Urinary bladder (tissue), 4 donors: ENCODE measurements around the gene ANXA8L1. TPM values are rescaled to one million over a fixed set of nuclear protein-coding genes. Genes with fewer than 3 reads are reported as not detected.
"Not testable (repeated sequence)": the region's sequence is repeated elsewhere in the genome, so short reads cannot be mapped to it uniquely, and the experiment has no call there.

Source experiments
- DNase-seq: peaks from one replicate; pipeline ENCODE4 v3.0.0-alpha.2; 2015; ENCODE audit errors: extremely low spot score
- H3K27ac ChIP-seq: one replicate; pipeline ENCODE4 v1.5.1; 2013; ENCODE audit warnings: low read depth, mild to moderate bottlenecking, moderate library complexity
- H3K36me3 ChIP-seq: one replicate; pipeline ENCODE4 v1.6.1; 2013; ENCODE audit warnings: mild to moderate bottlenecking, moderate library complexity; ENCODE audit not compliant: insufficient read depth
- H3K4me1 ChIP-seq: one replicate; pipeline ENCODE4 v1.6.1; 2013; ENCODE audit warnings: mild to moderate bottlenecking, moderate library complexity; ENCODE audit not compliant: insufficient read depth
- H3K4me3 ChIP-seq: one replicate; pipeline ENCODE4 v1.5.1; 2013; ENCODE audit warnings: low read depth, low read length
- WGBS: extraction: QIAGEN DNeasy Blood & Tissue Kit; methylation state at CpG from one replicate; pipeline ENCODE4 v1.1.7; 2013; 5-methylcytosine and 5-hydroxymethylcytosine counted together
- polyA plus RNA-seq: library from polyadenylated mRNA; stranded (reverse); fragments of 200-250 nt; gene quantifications from one replicate; pipeline ENCODE4 v1.2.3, GENCODE V29; 2013
- total RNA-seq: library from RNA; depleted of rRNA; stranded (reverse); fragments of >200 nt; gene quantifications from one replicate; pipeline ENCODE4 v1.2.3, GENCODE V29; 2014
- donor health status: healthy with polysubstance abuse.
- donor health status: healthy.

The ANXA8L1 gene
- total and polyA plus RNA-seq, 2 donors: 9.1 to 12.0 TPM

GRCh38 chr10:46419570-46420379, 44.2 kb downstream of the ANXA8L1 start:
- DNase-seq, H3K36me3 ChIP-seq, H3K4me3 ChIP-seq, H3K4me1 ChIP-seq, H3K27ac ChIP-seq: not testable (repeated sequence)
- 21% methylated on average over 4 of the region's 13 CpGs for WGBS

GRCh38 chr10:46423550-46423949, 48.0 kb downstream of the ANXA8L1 start:
- no CpG with 5 or more reads among the region's 2 CpGs for WGBS
- H3K4me1 ChIP-seq, H3K27ac ChIP-seq: not testable (repeated sequence)

GRCh38 chr10:46440942-46441341, 65.4 kb downstream of the ANXA8L1 start:
- not testable (repeated sequence) for DNase-seq, H3K4me3 ChIP-seq, H3K4me1 ChIP-seq, H3K27ac ChIP-seq, H3K36me3 ChIP-seq
- no CpG with 5 or more reads among the region's 4 CpGs for WGBS

More at GRCh38 chr10:46423550-46423949, 48.0 kb downstream of the ANXA8L1 start:
- not testable (repeated sequence) for H3K36me3 ChIP-seq, H3K4me3 ChIP-seq, DNase-seq

Other genes with a start within 250 kb of the ANXA8L1 start
- not detected for gene ANTXRL, start 88.8 kb upstream of the ANXA8L1 start, total RNA-seq
- gene ANTXRL, start 88.8 kb upstream of the ANXA8L1 start, polyA plus RNA-seq: 0.44 TPM
- gene NPY4R, start 90.2 kb downstream of the ANXA8L1 start, total RNA-seq: 0.16 TPM
- gene NPY4R, start 90.2 kb downstream of the ANXA8L1 start, polyA plus RNA-seq: not detected
- gene GPRIN2, start 180.9 kb downstream of the ANXA8L1 start, total RNA-seq: 1.2 TPM
- gene GPRIN2, start 180.9 kb downstream of the ANXA8L1 start, polyA plus RNA-seq: 0.27 TPM
- gene SYT15, start 203.4 kb downstream of the ANXA8L1 start, total RNA-seq: 2.5 TPM
- 5.1 TPM for gene SYT15, start 203.4 kb downstream of the ANXA8L1 start, polyA plus RNA-seq